GM19099 (cell line): ENCODE measurements around the gene GMFB.

Experiments
- POLR2A ChIP-seq: IDR thresholded peaks from 3 replicates; pipeline ENCODE4 v1.6.1; 2011; ENCODE audit warnings: low read depth; ENCODE audit not compliant: insufficient read length; ENCODE audit errors: extremely low read depth

The GMFB gene

GRCh38 chr14:54500744-54501143 is 12.0 kb upstream of the GMFB start:
- no peak for TF ChIP-seq POLR2A

GRCh38 chr14:54498579-54498978 is 9.8 kb upstream of the GMFB start:
- no peak for TF ChIP-seq POLR2A

DNA sequence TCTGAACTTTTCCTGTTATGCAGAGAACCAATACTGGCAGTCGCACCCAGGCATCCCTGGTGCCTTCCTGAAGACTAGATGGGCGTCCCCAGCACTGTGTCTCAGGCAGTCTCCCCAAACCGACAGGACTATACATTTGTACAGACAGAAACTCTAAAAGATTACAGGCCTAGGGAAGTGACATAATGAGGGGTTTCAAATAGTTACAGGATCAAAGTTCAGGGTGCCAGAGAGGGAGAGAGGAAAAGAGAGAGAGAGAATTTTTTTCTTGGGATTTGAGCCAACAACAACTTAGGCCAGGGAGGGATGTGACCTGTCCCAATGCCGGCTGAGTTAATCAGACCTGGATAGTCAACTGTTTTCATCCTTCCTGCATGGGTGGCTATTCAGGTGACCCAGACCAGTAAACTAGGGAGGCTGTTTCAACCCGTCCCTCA is 9.3 kb upstream of the GMFB start:
- TF ChIP-seq POLR2A: no peak

DNA sequence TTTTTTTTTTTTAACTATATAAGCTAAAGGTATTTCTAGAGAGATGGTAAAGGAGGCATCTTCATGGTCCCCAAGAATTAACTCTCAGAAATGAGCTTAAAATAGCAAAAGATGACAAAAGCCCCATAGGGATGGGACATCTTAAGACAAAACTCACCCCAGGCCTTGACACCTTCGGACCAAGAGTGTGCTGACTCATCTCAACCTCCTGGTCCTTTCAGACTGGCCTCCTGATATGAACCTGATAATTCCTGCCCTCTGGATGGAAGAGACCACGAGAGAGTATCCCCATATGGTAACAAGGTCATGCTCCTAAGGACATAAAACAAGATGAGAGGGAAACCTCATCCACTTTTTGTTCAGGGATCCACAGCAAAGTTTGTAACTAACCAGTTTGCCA is 8.4 kb upstream of the GMFB start:
- no peak for TF ChIP-seq POLR2A

GRCh38 chr14:54493293-54493692 is 4.5 kb upstream of the GMFB start:
- TF ChIP-seq POLR2A: no peak

DNA sequence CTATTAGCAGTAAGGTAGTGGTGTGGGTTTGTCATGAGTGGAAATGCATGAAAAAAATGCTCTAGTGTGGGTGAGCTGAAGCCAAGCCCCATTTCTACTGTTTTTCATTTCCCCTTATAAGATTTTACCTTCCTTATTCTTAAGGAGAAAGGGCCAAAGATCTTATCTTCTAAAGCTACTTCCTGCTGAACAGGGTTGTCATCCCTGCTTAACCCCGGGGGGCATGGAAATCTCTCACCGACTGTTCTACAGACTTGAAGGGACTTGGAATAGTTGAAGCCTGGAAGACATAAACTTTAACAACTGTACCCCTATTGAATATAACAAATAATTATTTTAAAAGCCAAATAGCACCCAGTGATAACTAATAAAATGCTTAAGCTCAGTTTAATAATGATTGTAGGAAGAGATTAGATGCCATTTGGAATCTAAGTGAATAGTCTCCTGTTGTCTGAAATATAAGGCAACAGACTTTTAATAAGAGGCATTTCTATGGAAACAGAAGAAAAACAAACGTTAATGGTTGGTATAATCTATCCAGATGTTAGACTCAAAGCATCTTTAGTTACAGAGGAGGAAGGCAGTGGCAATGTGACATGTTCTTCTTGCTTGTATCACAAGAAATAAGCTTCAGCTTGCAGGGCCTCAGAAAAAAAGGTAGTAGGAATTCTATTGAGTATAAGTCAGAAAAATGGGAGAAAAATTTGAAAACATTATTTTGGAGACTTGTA is 1.8 kb upstream of the GMFB start:
- TF ChIP-seq POLR2A: no peak

- no peak for TF ChIP-seq POLR2A
These were observed 1.1 kb upstream of the GMFB start for GRCh38 chr14:54489731-54490444.

DNA sequence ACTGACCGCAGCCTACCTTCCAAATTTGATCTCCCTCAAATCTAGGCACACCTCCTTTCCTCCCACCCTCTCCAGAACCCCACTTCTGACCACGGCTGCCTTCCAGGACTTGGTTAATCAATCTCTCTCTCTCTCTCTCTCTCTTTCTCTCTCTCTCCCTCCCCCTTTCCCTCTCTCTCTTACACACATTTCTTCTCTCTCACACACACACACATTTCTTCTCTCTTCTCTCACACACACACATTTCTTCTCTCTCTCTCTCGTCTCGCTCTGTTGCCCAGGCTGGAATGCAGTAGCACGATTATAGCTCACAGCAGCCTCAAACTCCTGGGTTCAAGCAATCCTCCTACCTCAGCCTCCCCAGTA is 521 bp upstream of the GMFB start:
- TF ChIP-seq POLR2A: no peak

DNA sequence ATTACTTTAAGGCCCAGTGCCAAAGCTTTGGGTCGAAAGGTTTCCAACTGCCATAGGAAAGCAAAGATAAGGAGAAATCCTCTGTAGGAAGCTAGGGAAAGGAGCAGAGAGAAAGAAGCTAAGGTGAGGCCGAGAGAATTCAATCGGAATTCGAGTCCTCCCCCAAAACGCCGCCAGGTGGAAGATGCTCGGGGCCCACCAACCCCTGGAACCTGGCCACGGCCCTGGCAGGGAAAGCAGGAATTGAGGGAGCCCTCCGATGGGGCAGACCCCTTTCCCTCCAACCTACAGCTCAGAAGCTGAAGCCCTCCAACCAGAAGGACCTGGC is 498 bp downstream of the GMFB start:
- no peak for TF ChIP-seq POLR2A

- TF ChIP-seq POLR2A: no peak
These were observed 1.0 kb downstream of the GMFB start for GRCh38 chr14:54487771-54488170.

DNA sequence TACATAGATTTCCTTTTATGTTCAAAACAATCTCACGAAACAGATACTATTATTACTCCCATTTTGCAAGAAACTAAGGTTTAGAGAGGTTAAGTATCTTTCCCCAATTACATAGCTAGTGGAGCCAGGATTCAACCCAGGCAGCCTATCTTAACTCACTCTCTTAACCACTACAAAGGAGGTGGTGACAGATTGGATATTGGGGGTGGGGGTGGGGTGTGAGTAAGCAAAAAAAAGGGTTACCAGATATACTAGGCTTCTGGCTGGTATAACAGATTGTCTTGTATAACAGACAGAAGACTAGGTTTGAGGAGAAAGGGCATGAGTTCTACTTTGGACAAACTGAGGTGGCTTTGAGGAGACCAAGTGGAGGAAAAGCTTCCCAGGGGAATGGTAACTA is 2.1 kb downstream of the GMFB start:
- no peak for TF ChIP-seq POLR2A

DNA sequence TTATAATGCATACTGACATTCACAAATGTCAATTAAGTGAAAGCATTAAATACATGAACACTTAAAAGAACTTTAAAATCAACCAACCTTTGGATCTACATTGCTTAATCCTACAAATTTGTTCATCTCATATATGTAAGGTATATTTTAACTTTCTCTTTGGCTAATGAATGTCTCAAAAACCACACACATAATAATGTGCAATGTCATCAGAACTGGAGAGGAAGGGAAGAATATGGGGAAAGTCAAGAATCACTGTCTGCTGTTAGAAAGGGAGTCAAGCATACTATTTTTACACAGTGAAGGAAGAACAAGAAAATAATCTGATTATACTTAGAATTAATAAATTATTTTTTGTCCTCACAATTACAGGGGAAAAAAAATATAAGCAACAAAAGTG is 4.9 kb downstream of the GMFB start:
- TF ChIP-seq POLR2A: no peak

GRCh38 chr14:54483073-54483745 is 5.6 kb downstream of the GMFB start:
- TF ChIP-seq POLR2A: no peak

DNA sequence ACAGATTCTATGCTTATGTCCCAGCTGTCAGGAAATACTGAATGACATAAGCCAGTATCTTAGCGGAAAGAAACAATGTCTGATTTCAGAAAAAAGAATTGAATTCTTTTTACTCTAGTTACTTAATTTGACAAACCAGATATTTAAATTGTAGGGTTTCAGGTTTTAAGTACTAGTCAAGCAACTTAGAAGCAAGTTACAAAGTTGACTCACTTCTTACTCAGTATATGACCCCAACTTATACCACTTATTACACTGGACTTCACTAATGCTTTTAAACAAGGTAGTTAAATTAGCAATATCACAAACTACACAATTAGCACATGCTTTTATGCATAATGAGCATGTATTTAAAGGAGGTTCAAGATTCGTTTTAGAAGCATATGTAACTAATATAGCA is 7.1 kb downstream of the GMFB start:
- TF ChIP-seq POLR2A: no peak

DNA sequence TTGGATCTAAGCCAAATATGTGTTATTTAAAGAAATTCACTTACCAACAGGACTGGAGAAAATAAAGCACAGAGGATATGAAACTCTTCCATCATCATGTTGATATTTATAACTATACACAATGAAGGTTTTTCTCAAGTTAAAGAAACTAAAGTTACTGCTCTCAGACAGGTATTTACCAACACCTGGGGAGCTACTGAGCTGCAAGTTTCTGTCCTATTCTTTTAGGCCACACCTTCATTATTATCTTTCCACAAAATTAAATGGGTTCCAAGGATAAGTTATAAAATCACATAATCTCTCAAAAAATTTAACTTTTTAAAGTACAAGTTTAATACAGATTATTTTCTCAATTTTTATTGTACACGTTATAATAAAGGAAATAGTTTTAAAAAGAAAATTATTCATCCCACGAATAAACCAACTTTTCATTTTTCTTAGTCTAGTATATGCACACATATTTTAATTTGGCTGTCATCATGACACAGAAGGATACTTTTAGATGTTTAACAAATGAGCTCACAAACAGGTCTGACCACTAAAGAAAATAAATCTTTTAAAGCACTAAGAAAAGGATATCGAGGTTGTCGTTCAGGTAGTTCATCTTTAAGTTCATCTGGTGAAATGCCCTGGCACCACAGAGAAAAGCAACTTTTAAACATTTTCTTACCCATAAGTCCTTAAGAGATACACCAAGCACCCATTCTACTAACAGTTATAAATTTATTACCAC is 7.8 kb downstream of the GMFB start:
- TF ChIP-seq POLR2A: no peak
